ENCODE results near the gene SGMS1. TPM values are rescaled to one million over a fixed set of nuclear protein-coding genes. Genes with fewer than 3 reads are reported as not detected.

The SGMS1 gene
- total and polyA plus RNA-seq, 3 donors from 2014 or later, result 30.6 to 90.9 (median 63.2) TPM

- peaks cover 7% of the 10 kb centered on the region for H3K4me1 ChIP-seq
- H3K27me3 ChIP-seq, result no peaks in the 10 kb centered on the region
- no peak overlapping the region for H3K27ac ChIP-seq
- no peak overlapping the region for H3K4me3 ChIP-seq
- H3K9me3 ChIP-seq, result no peaks in the 10 kb centered on the region
- no peak for TF ChIP-seq POLR2A (IDR thresholded peaks at IDR 0.05)
- TF ChIP-seq, protein P1, sequence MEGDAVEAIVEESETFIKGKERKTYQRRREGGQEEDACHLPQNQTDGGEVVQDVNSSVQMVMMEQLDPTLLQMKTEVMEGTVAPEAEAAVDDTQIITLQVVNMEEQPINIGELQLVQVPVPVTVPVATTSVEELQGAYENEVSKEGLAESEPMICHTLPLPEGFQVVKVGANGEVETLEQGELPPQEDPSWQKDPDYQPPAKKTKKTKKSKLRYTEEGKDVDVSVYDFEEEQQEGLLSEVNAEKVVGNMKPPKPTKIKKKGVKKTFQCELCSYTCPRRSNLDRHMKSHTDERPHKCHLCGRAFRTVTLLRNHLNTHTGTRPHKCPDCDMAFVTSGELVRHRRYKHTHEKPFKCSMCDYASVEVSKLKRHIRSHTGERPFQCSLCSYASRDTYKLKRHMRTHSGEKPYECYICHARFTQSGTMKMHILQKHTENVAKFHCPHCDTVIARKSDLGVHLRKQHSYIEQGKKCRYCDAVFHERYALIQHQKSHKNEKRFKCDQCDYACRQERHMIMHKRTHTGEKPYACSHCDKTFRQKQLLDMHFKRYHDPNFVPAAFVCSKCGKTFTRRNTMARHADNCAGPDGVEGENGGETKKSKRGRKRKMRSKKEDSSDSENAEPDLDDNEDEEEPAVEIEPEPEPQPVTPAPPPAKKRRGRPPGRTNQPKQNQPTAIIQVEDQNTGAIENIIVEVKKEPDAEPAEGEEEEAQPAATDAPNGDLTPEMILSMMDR (IDR thresholded peaks at IDR 0.05), result no peak
- intact Hi-C loops (cut with DNase I; ENCODE audit: low total_unique reads), result no loop called here
- WGBS, 2 donors, result 91 to 100% methylated on average over 2 of the region's 2 CpGs
- H3K36me3 ChIP-seq (ENCODE audit: low read depth, missing control alignments), result no peaks in the 10 kb centered on the region
- no peak for DNase-seq
These were observed 40.7 kb downstream of the SGMS1 start for GRCh38 chr10:50582766-50583762.

DNA sequence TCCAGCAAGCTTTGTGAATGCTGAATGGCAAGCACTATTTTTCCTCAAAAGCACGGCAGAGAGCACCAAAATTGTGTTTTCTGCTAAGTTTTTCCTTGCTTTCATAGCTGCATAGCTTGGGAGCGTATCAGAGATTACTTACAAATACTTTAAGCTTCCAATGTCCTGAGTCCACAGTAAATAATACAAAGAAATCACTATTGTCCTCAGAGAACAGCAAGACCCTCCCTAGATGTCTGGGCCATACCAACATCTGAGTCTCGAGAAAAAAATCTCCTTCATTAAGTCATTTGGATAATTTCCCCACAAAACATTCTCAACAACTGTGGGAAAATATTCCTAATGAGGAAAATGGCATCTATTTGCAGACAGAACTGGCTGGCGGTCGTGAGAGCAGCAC lies 41.7 kb downstream of the SGMS1 start:
- Histone ChIP-seq H3K27me3 (no peaks in the 10 kb centered on the region), H3K4me1 (peaks cover 17% of the 10 kb centered on the region), H3K27ac (no peak overlapping the region), H3K4me3 (no peak overlapping the region), H3K9me3 (no peaks in the 10 kb centered on the region), H3K36me3 (ENCODE audit: low read depth, missing control alignments) (no peaks in the 10 kb centered on the region)
- no peak for DNase-seq
- 83 to 89% methylated on average over 5 of the region's 5 CpGs for WGBS, 2 donors
- intact Hi-C loops (cut with DNase I; ENCODE audit: low total_unique reads), result no loop called here
- TF ChIP-seq POLR2A (IDR thresholded peaks at IDR 0.05), result no peak
- TF ChIP-seq, protein P1 (IDR thresholded peaks at IDR 0.05), result no peak

DNA sequence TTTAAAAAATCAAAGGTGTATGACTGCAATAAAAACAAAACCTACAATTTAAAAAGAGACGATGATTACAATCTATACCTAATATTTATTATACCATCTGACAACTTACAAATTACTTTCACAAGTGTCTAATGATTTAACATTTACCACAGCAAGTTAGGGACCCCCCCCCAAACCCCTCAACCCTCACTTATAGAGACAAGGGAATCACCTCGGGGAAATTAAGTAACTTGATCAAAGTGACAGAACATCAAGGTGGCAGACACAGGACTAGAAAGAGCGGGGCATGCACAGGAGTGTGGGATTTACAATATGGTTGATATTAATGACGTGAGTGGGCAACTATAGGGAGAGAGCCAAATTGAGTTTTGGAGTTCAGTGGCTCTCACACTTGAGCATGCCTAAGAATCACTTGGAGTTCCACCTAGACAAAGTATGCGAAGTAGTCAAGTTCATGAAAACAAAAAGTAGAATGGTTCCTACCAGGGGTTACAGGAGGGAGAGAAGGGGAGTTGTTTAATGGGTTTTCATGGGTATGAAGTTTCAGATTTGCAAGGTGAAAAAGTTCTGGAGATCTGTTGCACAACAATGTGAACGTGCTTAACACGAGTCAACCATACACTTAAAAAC lies 43.4 kb downstream of the SGMS1 start:
- Histone ChIP-seq H3K27ac (no peak overlapping the region), H3K4me1 (peaks cover 31% of the 10 kb centered on the region), H3K9me3 (no peaks in the 10 kb centered on the region), H3K27me3 (no peaks in the 10 kb centered on the region), H3K4me3 (no peak overlapping the region), H3K36me3 (ENCODE audit: low read depth, missing control alignments) (no peaks in the 10 kb centered on the region)
- intact Hi-C loops (cut with DNase I; ENCODE audit: low total_unique reads), result no loop called here
- TF ChIP-seq POLR2A (IDR thresholded peaks at IDR 0.05), result no peak
- TF ChIP-seq, protein P1 (IDR thresholded peaks at IDR 0.05), result no peak
- 93% methylated on average over 7 of the region's 7 CpGs for WGBS, 2 donors
- DNase-seq, result no peak

DNA sequence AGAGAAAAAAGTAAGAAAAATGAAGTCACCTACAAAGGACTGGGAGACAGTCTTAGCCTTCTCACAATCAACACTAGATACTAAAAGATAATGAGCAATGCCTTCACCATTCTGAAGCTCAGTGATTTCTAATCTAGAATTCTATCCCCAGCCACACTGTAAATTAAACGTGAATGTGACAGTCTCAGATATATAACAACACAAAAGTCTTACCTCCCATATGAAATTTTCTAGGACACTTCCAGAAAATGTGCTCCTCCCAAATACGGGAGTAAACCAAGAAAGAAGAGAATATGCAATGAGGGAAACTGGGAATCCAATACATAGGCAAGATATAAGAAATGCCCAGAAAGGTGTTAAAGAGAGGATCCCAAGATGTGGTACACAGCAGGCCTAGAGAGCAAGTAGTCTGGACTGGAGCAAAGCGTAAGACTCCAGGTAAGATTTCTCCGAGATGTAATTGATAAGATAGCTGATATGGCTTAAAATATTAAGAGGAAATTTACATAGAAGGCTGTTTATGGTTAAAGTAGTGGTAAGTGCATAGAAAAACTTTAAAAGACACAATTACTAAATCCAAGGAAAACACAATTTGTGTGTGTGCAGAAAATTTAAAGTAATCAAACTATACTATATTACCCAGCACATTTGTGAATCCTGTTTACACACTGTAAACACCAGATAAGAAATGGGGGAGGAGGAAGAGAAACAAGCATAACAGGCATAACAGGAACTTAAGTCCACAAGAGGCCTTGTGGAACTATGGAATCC lies 44.1 kb downstream of the SGMS1 start:
- Histone ChIP-seq H3K4me3 (no peak overlapping the region), H3K4me1 (peaks cover 31% of the 10 kb centered on the region), H3K9me3 (no peaks in the 10 kb centered on the region), H3K27ac (peak overlapping the region in 1 of 2 donors; percentile 8), H3K36me3 (ENCODE audit: low read depth, missing control alignments) (no peaks in the 10 kb centered on the region), H3K27me3 (no peaks in the 10 kb centered on the region)
- no peak for DNase-seq
- TF ChIP-seq POLR2A (IDR thresholded peaks at IDR 0.05), result no peak
- TF ChIP-seq, protein P1 (IDR thresholded peaks at IDR 0.05), result no peak
- intact Hi-C loops (cut with DNase I; ENCODE audit: low total_unique reads), result no loop called here
- 80 to 87% methylated on average over 4 of the region's 4 CpGs for WGBS, 2 donors

Measured in testis (tissue), 3 donors.